Stimulated activated CD4-positive, alpha-beta T cell treated with anti-CD3 and anti-CD28 coated beads, Interleukin-2, amount 100 ng/mL, for 48 hours (primary cell): Measurements from ENCODE around the gene UGGT1.

Source experiments
- DNase-seq, 2 donors: peaks; one replicate each; pipeline ENCODE4 v3.0.0-alpha.2; 2020

The UGGT1 gene

DNA sequence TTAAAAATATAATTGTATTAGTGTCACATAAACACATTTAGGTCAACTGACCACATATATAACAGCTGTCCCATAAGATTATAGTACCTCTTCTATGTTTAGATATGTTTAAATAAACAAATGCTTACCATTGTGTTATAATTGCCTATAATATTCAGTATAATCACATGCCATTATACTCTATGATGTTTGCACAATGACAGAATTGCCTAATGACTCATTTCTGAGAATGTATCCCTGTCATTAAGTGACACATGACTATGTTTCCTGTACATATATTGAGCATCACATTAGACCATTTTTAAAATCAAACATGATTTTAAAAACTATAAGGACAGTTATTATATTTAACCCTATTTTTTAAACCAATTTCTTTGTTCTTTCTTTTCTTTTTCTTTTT lies 137.9 kb downstream of the UGGT1 start:
- no peak for DNase-seq

DNA sequence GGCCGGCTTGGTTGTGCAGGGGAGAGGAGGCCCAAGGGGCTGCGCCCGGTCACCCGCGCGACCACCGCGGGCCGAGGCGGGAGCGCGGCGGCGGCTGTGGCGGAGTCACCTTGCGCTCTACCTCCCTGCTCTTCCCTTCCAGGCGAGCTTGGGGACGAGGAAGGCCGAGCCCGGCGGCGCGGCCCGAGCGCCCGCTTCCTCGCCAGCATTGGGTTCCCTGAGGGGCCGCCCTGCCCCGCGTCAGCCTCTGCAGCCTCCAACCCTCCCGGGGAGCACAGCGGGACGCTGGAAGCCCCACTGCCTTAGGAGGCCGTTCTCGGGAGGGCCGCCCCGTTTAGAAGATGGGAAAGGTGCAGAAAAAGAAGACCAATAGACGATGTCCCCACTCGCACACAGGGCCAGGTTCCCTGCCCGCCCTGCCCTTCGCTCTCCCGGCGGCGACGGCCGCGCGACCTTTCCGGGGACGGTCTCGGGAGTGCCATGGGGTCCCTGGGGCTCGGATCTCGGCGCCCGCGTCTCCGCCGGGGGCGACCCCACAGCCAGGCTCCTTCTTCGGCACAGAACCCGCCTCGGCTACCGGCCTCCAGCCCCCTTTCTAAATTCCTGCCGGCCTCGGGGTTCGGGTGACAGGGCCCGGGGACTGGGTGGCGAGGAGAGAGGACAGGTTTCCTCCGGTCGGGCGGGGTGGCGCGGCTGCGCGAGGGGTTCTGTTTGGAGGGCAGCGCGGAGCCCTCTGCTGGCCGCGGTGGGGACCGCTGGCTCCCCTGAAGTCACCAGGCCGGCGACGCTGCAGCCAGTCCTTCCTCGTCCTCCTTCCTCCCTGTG lies 142.2 kb downstream of the UGGT1 start:
- DNase-seq, result peak; percentile 79 to 84

DNA sequence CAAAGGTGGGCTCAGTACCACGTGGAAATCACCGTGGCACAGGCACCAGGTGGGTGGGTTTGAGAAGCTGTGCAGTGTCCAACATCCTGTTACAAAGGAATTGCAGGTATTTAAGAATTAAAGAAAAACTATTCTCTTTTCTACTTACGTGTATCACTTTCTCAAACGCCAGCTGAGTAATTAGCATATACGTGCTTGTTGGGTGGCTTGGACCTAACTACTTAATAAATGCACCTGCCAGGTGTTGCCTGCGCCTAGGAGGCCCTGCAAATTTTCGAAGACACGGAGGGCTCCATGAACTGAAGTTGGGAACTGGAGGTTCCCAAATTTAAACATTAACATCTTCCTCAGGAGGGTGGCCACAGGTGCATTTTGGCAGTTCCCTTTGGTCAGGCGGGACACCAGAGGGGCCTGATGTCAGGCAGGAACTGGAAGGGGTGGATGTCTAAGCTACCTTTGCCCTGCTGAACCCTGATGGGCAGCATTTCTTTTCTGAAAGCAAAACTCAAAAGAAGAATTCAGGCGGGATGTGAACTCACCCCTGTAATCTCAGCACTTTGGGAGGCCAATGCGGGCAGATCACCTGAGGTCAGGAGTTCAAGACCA lies 142.9 kb downstream of the UGGT1 start:
- no peak for DNase-seq

DNA sequence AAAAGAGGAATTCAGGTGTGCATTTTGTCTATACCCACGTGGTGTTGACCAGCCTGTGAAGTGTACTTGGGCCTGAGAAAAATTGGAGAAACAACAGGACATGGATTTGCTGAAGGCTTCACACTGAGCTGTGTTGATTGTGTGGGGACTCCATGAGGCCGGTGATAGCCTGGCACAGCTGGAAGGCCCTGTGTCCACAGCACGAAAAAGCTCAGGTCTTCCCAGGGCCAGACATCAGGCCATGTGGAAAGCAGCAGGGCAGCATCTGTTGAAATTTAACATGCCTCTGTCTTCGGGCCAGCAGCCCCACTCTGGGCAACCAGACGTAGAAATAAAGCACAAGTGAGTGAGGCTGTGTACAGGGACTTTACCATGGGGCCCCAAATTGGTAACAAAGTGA lies 143.6 kb downstream of the UGGT1 start:
- DNase-seq, result no peak

DNA sequence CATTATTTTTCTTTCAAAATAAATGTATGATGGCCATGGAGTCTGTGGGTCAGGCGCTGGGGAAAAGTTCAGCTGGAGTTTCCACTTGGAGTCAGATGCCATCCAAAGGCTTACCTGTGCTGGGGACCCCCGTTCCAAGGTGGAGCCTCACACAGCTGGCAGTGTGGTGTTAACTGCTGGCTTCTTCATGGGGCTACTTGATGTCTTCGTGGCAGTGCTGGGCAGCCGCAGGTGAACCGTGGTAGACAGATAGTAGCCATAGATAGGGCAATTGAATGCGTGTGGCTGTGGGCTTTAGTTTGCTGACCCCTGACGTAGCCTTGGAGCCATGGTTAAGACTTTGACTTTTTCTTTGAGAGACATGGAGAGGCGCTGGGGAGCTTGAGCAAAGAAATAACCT lies 144.6 kb downstream of the UGGT1 start:
- DNase-seq, result no peak

DNA sequence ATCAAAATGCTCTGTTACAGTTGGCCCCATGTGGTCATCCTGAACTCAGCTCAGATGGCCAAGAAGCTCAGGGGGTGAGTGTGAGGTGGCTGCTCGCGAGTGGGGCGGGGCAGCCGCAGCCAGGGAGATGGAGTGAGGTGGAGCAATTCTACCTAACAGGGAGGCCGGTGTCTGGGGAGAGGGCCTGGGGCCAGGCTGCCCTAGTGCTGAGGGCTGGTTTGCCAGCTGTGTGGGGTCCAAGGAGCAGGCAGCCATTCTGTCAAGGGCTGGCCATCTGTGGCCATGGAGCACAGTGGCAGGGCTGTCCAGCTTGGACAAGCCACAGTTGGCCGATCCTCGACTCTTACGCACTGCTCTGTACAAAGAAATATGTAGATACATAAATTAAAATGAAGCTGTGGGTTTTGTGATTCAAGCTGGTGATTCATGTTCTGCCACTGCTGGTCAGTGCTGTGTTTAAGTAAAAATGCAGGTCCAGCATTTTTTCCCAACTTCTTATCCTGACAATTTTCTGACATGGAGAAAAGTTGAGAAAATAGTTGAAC lies 145.6 kb downstream of the UGGT1 start:
- no peak for DNase-seq

DNA sequence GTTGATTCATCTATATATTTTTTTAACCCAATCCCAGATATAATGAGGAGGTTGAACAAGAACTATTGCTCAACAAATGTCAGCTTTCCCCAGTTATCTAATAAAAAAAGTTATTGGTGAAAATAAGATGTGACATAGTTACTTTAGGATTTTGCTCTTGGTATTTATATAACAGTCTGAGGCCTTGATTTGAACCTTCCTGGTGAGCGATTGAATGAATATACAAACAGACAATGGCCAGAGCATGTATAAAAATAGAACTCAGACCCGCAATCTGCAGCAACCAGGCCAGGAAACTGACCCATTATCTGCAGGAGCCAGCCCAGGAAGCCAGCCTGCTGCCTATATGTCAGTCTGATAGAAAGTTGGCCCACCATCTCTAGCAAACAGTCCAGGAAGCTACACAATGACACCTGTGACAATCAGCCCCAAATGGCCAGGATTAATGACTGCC lies 146.1 kb downstream of the UGGT1 start:
- no peak for DNase-seq

DNA sequence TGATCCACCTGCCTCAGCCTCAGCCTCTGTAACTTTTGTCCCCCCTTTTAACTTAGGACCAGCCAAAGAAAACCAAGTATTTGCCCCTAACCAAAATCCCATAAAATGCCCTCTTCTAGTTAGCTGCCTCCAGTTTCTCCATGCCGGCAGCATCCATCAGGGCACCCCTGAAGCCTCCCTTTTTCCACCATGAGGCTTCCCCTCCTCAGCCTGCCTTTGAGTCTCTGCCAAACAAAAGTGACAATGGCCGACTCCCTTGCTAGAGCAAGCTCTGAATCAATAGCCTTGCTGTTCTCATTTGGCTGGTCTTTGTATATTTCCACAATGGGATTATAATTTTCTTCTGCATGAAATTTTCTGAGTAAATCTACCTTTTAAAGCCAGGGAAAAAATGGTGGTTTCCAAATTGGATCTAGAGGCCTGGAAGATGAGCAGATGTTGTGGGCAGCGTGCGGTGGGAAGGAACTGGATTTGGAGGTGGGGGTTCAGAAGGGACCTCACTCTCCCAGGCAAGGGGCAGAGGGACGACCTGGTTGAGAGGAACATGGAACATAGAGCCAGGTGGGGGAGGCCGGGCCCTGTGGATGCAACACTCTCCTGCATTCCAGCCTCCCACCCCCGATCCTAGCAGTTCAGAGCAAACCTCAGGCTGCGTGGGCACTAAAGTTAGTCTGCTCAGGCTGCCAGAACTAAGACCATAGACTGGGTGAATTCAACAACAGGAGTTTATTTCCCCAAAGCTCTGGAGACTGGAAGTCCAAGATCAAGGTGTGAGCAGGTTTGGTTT lies 147.1 kb downstream of the UGGT1 start:
- no peak for DNase-seq

DNA sequence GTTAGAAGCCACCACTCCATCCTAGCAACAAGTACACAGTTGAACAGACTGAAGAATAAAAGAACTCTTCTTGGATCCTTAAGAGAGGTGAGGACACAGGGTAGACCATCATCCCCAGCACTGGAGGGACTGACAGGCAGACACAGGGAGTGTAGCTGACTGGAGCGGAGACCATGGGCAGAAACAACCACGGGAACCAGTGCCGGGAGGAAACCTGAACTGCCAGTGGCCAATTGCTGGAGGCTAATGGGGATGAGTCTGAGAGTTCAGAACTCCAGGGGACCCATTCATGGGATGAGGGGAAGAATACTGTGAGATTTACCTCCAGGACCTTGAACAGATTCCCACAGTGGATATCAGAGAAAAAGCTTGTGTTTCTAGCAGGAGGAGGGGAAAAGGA lies 150.9 kb downstream of the UGGT1 start:
- no peak for DNase-seq
